HG03108 (cell line): ENCODE measurements around the gene IL37.

Source experiments
- ATAC-seq: cut with Tn5 transposase; IDR thresholded peaks from one replicate; pipeline ENCODE4 v1.9.1; 2021; ENCODE audit warnings: moderate library complexity; ENCODE audit not compliant: unreplicated experiment

Gene IL37, protein sequence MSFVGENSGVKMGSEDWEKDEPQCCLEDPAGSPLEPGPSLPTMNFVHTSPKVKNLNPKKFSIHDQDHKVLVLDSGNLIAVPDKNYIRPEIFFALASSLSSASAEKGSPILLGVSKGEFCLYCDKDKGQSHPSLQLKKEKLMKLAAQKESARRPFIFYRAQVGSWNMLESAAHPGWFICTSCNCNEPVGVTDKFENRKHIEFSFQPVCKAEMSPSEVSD

DNA sequence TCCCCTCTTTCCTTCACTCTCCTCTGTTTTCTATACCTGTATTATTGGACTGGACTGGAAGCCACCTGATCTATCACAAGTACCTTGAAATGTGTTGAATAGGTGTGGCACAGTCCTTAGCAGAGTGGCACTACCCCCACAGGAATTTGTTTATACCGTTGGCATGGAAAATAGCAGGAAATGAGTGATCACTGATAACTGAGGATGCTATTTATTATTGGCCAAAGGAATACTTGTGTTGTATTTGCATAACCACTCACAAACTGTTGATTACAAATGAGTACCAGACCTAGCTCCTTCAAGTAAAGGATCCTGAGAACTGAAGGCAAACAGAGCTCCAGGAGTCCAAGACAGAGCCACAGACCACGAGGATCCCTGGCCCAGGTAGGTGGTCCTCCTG is at the start of gene IL37:
Gene IL37, plus strand, starts transcription at position 301 of the 400 bp plus-strand sequence. CDS start 1,848 bp downstream, outside the sequence.
- ATAC-seq: no peak

DNA sequence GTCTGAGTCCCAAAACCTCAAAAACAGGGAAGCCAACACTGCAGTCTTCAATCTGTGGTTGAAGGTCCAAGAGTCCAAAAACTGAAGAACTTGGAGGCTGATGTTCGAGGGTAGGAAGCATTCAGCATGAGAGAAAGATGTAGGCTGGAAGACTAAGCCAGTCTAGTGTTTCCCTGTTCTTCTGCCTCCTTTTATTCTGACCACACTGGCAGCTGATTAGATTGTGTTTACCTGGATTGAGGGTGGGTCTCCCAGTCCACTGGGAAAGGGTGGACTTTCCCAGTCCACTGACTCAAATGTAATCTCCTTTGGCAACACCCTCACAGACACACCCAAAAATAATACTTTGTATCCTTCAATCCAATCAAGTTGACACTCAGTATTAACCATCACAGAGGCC is 46.9 kb upstream of the IL37 start:
- ATAC-seq: no peak

DNA sequence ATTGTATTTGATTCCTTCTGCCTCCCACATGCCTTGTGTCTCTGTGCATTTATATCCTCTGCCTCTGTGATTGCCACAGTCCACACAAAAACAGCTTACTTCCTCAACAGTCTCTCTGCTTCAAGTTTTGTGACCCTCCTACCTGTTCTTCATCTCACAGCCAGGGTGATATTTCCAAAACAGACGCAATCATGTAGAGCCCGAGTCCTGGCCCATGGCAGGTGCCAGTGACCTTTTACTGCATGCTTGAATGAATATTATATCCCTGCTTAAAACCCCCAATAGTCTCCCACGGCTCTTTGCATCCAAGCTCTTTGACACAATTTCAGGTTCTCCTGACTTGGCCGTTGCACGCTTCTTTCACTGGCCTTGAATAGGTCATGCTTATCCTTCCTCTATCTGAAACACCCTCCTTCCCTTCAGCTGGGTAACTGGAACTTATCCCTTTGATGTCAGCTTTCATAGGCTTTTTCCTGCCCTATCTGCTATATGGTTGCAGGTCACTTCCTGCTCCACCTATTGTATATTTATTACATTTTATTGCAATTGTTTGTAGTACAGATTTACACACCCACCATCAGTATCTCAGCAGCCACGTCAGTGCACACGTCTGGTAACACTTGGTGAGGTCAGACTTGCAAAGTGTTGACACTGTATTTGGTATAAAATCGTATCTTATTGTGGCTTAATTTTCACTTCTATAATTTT is 44.7 kb upstream of the IL37 start:
- ATAC-seq: no peak

DNA sequence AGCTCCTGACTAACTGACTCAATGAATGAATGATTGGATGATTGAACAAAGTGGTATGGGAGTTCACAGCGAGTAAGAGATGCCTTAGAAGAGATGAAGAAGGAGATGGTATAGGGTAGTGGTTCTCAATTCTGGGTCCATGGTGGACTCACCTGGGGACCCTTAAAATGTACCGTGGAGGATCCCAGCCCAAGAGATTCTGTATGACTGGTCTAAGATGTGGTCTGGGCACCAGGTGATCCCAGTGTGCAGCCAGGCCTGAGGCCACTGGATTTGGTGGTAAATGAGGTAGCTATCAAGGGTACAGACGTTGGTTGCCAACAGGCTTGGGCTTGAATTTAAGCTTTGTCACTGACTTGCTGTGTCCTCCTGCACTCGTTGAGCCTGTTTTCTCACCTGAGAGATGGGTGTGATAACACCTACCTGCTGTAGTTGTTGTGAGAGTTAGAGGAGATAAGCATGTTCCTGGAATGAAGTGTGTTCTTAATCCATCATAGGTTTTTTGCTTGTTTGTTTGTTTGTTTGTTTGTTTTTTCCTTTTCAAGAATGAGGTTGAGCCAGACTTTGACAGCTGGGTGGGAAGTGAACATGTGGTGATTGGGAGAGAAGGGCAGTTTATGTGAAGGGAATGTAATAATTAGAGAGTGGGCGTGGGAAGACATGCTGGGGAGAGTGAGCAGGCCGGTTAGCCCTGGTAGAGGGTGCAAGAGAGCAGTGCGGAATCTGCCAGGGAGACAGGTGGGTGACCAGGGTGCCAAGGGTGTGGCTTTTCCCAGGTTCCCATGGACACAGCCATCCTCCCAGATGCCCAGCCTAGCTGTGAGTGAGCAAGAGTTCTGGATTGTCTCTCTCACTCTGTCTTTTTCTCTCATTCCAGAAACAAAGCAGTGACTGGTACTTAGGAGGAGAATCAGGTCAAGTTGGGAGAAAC is 43.0 kb upstream of the IL37 start:
- no peak for ATAC-seq

DNA sequence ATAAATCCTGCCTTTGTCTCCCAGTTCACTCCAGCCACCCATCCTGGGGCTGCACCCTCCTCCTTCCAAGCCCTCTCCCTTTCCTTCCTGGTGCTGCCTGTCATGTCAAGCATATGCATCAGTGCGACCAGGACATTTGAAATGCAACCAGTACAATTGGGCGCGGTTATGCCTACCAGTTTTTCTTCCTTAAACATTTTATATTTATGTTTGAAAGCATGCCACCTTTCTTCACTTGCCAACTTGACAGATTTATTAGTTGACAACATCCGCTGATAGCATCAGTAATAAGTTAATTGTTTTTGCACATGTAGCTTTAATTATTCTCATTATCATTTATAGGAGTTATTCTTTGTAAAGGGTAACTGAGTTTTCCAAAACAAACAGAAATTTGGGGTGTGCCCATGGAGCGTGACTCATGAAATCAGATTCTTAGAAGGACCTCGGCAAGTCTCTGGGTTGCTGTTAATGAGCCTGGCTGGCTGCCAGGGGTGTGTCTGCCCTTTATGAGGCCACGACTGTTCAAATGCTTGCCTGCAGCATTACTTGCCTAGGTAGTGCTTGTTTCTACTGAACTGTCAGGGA is 41.6 kb upstream of the IL37 start:
- no peak for ATAC-seq

DNA sequence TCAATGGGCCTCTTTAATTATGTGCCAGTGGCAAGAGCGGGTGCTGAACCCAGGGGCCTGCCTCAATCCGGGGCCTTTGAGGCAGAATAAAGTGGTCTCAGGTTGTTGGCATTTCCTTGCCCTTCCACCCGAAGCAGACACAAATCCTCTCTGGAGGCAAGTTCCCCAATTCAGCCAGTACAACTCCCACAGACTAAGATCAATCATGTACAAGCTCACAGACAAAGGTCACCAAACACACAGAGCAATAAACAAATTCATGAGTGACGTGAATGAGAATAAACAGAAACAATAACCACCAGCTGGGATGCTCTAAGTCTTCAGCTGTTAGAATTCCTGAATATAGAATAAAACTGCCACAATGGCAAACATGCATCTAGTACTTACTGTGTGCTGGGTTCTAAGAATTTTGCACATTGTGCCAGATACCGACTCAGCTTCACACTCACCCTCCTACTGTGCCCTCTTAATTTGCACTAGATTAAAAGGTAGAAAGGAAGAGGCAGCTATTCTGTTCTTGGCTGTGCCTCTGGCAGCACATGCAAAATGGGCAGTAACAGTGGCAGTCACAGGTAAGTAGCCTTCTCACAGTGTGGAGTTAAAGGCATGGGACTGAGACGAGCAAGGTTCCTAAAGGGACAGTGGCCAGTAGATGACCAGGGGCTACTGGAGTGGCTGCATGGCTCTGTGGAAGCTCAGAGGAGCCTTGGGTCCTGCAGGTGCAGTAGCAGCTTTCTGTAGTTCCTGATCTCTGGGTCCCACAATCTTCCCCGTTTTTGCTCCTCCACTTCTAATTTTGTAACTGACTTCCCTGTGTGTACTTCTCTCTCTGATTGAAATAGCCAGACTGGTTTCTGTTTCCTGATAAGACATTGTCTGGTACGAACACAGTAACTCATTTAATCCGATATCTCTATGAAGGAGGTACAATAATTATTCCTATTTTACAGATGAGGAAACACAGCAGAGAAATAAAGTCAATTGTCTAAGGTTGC is 39.8 kb upstream of the IL37 start:
- ATAC-seq: no peak

DNA sequence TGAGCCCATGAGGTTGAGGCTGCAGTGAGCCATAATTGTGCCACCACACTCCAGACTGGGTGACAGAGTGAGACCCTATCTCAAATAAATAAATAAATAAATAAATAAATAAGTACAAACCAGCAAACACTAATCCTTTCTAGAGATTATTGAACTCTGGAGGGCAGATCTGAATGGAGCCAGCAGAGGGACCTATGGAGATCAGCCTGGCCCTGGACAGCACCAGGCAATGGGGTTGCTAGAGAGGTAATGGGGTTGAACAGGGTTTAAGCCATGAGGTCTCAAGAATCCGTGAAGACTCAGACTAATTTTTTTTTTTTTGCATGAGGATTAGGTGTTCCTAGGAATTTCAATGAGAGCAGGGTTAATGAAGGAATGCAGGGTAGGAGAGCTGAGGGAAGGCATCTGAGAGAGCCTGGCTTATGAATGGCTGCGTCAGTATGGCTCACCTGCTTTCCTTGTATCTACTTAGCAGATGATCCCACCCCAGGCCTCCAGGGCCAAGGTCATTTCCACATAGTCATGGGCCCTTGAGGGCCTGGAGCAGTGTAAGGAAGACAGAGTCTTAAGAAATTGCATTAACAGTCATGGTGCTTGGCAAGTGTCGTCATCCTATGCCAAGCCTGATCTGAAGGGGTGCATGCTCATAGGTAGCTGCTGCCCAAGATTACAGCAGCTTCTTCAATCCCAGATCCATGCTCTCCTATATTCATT is 34.6 kb upstream of the IL37 start:
- no peak for ATAC-seq

DNA sequence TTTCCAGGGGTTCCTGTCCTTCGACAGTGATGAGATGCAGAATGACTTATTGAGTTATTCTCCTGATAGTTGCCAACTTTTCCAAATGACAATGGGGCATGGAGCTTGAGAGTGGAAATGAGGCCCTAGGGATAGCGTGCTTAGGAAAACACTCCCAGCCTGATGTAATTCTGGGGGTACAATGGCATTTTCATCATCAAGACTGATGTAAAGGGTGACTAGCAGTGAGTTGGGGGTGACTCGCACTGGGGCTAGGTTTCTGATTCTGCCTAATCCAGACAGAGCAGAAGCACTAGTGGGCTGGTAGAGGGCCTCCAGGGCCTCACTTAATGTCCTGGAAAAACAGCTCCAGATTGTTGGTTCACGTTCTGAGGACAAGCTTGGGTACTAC is 34.0 kb upstream of the IL37 start:
- no peak for ATAC-seq

DNA sequence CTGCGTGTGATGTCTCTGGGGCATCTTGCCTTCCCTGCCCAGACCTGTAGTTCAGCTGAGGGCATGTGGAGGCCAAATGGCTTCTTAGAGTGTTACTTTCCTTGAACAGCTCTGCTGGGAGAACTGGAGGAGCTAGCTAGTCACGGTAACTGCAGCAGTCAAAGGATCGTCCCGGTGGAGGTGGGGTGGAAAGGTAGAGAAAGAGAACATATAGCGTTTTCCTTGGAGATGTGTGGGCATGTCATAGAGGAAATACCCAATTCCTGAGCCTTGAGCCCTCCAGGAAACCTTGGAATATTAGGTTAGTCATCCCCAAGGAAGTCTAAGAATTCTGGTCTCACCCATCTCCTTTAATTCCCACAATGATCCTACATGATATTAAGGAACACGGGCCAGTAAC is 33.5 kb upstream of the IL37 start:
- ATAC-seq: no peak

DNA sequence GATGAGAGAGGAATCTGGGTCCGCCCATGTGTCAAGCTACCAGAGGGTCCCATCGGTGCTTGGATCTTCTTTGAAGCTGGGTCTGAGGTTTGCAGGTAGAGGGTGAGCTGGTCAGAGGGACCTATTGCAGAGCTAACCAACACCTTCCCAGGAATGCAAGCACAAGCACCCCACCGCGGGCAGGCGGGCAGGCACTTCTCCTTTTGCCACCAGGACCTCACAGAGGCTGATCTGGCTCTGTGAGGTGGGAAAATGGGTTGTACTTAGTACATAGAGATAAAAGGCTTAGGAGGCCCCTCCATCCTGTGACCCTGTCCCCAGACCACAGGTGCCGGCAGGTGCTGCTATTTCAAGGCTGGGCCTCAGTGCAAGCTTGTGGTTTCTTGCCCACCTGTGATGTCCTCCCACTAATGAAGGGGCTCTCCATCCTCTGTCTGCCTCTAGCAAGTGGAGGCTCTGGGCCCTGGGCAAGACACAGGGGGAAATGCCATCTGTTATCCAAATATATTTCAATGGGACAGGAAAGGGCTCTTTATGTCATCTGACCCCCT is 31.4 kb upstream of the IL37 start:
- ATAC-seq: no peak

DNA sequence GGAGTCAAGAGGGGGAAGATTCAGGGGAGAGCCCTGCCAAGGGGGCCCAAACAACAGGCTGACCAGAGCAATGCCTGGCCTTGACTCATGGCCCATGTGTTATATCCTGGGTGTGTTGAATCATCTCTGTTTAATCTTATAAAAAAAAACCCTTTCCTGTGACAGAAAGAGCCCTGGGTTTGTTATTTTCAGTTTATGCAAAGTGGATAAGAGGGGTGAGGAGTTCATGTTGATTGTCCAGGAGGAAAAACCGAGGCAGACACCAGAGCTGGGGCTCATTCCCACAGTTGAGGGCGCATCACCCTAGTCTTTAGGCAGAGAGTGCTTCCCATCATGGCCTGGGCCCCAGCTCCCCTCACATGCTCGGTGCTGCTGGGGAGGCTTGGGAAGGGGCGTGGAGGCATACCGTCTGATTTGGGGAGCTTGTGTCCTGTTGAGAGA is 30.9 kb upstream of the IL37 start:
- ATAC-seq: peak; percentile 32

DNA sequence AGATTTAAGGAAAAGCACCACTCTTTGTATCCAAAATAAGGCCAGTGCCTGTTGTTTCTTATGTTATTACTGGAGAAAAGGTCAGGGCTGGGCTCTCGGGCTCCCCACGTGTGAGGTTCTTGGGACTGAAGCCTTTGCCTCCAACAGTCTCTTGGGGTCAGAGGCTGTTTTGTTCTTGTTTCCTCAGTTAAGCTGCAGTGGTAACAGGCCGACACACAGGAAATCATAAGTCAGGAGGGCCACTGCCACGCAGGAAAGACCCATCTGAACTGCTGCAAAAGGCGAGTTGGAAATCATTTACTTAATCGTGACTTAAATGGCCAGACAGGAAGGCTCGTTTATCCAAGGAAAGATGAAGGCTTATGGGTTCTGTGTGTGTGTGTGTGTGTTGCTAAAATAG is 30.3 kb upstream of the IL37 start:
- no peak for ATAC-seq

DNA sequence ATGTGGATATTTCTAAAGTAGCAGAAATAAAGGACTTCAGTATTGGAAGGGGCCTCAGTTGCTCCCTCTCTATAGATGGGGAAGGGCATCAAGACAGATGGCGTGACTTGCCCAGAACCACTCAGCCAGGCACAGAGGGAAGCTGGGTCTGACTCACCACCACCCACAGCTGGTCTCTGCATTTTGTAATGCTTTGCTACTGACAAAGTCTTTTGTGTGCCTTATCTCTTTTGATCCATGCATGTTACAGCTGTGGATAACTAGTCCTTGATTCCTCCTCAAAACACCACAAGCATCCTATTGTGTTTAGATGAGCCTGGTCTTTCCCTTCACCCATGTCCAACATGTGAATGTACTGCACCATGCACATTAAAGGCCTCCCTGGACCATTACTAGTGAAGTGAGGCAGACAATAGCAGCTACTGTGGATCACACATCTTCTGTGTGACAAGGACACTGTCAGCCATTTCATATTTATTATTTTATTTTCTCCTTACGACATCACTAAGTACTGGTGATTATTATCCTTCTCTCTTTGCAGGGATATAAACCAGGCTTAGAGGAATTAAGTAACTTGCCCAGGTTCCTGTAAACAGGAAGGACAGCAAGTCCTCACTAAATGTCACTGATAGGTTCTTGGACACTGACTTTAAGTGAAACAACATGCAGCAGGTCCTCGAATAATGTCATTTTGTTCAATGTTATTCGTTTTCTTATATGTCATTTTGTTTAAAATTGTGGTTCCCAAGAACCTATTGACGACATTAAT is 29.6 kb upstream of the IL37 start:
- peak; percentile 73 for ATAC-seq

DNA sequence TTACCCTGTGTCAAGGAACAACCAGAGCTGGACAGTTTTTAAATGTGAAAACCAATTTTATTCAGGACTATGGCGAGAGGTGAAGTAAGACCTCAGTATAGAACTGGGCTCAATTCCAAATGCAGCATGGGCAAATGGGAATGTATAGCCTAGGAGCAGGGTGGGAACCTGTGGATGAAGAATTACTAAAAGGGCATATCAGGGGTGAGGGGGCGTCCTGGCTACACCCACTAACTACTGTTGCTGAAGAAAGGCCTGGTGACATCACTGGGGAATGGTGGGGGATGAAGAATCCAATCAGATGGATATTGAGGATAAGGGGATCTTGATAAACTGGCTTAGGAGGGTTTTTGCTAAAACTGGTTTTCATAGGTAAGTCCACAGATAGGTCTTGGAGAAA is 27.3 kb upstream of the IL37 start:
- no peak for ATAC-seq

DNA sequence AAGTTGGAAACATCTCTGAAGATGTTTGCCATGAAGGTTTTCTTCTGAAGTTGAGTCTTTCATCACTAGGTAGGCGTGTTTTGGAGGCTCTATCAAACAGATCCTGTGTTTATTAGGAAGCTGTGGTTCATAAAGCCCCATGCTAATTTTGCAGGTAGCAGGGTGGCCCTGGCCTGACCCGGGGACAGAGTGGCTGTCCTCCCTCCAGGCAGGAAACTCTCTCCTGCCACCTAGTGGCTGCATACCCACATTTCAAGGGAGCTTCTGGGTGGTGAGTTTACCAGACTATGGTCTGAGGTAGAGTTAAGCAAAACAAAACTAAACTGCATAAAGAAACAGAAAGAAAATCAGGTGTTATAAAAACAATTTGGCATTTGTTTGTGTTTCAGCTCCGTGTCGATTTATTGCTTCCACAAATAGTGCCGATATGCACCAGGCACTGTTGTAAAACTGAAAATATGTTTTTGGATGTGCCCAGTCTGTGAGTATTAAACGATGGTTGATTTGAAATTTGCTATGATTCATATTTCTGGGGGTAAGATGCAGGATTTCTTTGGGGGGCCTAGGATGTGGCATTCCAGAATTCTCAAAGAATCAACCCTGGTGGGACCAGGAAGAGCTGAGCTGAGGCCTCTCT is 26.0 kb upstream of the IL37 start:
- peak; percentile 34 for ATAC-seq

DNA sequence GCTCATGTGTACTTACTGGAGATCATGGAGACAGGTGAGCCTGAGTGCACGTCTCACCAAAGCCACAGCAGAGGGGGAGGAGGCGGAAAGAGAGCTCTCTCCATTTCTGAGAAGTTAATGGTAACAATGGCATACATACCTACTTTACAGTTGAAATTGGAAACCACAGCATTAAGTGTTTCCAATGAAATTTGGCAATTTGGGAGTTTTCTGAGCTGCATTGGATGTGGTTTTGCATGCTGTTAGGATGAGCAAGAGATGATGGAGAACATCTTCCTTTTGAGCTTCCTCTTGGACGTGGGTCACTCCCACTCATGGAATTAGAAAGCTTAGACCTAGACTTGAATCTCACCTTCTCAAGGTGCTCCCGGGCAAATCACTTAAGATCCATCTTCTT is 25.5 kb upstream of the IL37 start:
- ATAC-seq: no peak

DNA sequence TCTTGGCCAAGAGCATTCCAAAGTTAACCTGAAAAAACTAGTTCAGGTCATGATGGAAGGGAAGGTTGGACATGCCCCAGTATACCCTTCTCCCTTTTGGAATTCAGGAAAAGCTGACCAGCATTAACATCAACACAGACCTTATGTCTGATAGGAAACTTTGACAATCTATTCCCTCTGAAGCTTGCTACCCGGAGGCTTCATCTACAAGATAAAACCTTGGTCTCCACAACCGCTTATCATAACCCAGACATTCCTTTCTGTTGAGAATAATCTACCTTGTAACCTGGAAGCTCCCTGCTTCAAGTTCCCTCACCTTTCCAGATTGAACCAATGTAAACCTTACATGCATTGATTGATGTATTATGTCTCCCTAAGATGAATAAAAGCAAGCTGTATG is 24.7 kb upstream of the IL37 start:
- ATAC-seq: no peak
